Measurements from ENCODE around the gene NACC2. TPM values are rescaled to one million over a fixed set of nuclear protein-coding genes. Genes with fewer than 3 reads are reported as not detected.

The NACC2 gene
- total RNA-seq, 1 donor from 2014 or later: 34.0 TPM

DNA sequence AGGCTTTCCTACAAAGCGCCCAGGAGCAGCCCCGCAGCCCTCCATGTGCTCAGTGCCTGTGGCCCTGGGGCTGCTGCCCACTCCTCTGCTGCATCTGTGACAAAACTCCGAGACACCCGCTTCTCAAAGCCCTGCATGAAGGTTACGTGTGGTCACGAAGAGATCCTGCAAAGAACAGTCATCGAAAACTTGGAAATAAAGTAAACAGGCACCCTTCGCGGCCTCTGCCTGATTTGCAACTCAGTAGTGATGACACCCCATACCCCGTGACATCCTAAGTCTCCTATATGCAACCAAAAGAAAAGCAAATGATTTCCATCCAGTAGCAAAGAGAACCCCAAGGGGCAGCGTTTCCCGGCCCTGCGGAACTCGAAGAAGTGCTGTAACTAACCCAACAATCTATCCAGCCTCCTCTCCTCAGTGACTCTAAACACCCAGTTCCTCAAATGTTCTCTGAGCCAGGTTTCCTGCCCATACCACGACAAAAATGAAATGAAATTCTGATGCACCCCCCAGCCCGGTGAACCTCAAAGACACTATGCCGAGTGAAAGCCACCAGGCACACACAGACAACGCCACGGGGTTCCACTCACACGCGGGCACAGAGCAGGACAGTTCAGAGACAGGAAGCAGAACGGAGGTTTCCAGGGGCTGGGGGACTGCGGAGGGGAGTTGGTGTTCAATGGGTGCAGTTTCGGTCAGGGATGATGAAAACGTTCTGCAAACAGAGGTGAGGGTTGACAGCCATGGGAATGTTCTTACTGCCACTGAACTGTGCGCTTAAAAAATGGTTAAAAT is 19.0 kb downstream of the NACC2 start:
- no peak for TF ChIP-seq EZH2 (IDR thresholded peaks at IDR 0.05; ENCODE audit: insufficient read depth, low read length)
- TF ChIP-seq, protein P1, sequence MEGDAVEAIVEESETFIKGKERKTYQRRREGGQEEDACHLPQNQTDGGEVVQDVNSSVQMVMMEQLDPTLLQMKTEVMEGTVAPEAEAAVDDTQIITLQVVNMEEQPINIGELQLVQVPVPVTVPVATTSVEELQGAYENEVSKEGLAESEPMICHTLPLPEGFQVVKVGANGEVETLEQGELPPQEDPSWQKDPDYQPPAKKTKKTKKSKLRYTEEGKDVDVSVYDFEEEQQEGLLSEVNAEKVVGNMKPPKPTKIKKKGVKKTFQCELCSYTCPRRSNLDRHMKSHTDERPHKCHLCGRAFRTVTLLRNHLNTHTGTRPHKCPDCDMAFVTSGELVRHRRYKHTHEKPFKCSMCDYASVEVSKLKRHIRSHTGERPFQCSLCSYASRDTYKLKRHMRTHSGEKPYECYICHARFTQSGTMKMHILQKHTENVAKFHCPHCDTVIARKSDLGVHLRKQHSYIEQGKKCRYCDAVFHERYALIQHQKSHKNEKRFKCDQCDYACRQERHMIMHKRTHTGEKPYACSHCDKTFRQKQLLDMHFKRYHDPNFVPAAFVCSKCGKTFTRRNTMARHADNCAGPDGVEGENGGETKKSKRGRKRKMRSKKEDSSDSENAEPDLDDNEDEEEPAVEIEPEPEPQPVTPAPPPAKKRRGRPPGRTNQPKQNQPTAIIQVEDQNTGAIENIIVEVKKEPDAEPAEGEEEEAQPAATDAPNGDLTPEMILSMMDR (IDR thresholded peaks at IDR 0.05; ENCODE audit: insufficient read depth, low read depth, low read length): no peak
- peak overlapping the region; percentile 27 for H3K4me3 Mint-ChIP-seq (ENCODE audit: unreplicated experiment)
- H3K9me3 ChIP-seq (ENCODE audit: insufficient read depth, low read depth, low read length): no peaks in the 10 kb centered on the region
- FAIRE-seq (no peak), DNase-seq (ENCODE audit: low read depth) (no peak)
- H3K4me1 ChIP-seq (ENCODE audit: insufficient read depth, low read length): peaks cover 2% of the 10 kb centered on the region
- H3K4me1 Mint-ChIP-seq (ENCODE audit: low read depth, unreplicated experiment): no peaks in the 10 kb centered on the region
- H3K4me3 ChIP-seq (ENCODE audit: insufficient read depth, low read depth, low read length): no peak overlapping the region
- H2AFZ ChIP-seq (ENCODE audit: low read depth, low read length): no peak overlapping the region
- no peak overlapping the region for H3K9ac ChIP-seq (ENCODE audit: low read length)
- H3K27ac Mint-ChIP-seq (ENCODE audit: unreplicated experiment): no peak overlapping the region
- H3K36me3 ChIP-seq (ENCODE audit: insufficient read depth, low read length): no peaks in the 10 kb centered on the region
- H3K27me3 Mint-ChIP-seq (ENCODE audit: low read depth, unreplicated experiment): no peaks in the 10 kb centered on the region
- H3K79me2 ChIP-seq (ENCODE audit: insufficient read depth, low read length): peaks cover 70% of the 10 kb centered on the region
- H3K4me2 ChIP-seq (ENCODE audit: low read length): no peak overlapping the region
- peaks cover 83% of the 10 kb centered on the region for H4K20me1 ChIP-seq (ENCODE audit: insufficient read depth, low read length)
- no peaks in the 10 kb centered on the region for H3K27me3 ChIP-seq (ENCODE audit: insufficient read depth, low read length)
- peaks cover 9% of the 10 kb centered on the region for H3K36me3 Mint-ChIP-seq (ENCODE audit: low read depth, unreplicated experiment)
- H3K9me3 Mint-ChIP-seq (ENCODE audit: unreplicated experiment): no peaks in the 10 kb centered on the region
- H3K27ac ChIP-seq (ENCODE audit: low read depth, low read length): no peak overlapping the region

DNA sequence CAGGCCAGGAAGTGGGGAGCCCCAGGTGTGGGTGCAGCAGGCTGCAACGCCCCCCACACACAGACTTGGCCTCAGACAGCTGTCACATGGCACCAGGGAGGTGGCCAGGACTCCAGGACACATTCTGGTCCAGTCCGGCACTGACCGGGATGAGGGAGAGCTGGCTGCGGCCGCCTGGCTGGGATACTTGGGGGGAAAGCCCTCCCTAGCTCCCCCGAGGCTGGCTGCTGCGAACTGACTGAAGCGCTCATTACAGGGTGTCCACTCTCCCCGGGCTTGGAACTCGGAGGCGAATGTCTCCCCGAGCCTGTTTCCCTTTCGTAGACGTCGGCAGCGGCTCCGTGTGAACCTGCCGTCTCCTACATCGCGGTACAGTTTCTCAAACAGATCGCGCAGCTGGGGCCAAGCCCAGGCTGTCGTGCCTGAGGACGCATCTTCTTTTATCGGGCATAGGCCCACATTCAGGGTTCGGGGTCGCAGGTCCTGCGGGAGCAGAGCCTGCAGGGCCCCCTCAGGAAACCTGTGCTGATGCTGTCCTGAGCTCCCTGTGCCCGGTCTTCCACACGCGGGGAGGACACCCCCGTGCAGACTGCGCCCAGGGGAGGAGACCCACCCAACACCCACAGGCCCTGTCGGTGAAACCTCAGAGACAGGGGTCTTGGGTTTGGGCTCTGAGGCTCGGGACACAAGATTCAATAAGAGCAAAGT is 19.8 kb downstream of the NACC2 start:
- no peaks in the 10 kb centered on the region for H3K9me3 Mint-ChIP-seq (ENCODE audit: unreplicated experiment)
- DNase-seq (ENCODE audit: low read depth): no peak
- H3K36me3 Mint-ChIP-seq (ENCODE audit: low read depth, unreplicated experiment): peaks cover 9% of the 10 kb centered on the region
- no peak for FAIRE-seq
- H4K20me1 ChIP-seq (ENCODE audit: insufficient read depth, low read length): peaks cover 75% of the 10 kb centered on the region
- H2AFZ ChIP-seq (ENCODE audit: low read depth, low read length): no peak overlapping the region
- no peak overlapping the region for H3K9ac ChIP-seq (ENCODE audit: low read length)
- peaks cover 2% of the 10 kb centered on the region for H3K4me1 ChIP-seq (ENCODE audit: insufficient read depth, low read length)
- no peak overlapping the region for H3K27ac Mint-ChIP-seq (ENCODE audit: unreplicated experiment)
- H3K4me3 Mint-ChIP-seq (ENCODE audit: unreplicated experiment): no peak overlapping the region
- no peak for TF ChIP-seq EZH2 (IDR thresholded peaks at IDR 0.05; ENCODE audit: insufficient read depth, low read length)
- TF ChIP-seq, protein P1 (IDR thresholded peaks at IDR 0.05; ENCODE audit: insufficient read depth, low read depth, low read length): no peak
- H3K79me2 ChIP-seq (ENCODE audit: insufficient read depth, low read length): peaks cover 62% of the 10 kb centered on the region
- H3K9me3 ChIP-seq (ENCODE audit: insufficient read depth, low read depth, low read length): no peaks in the 10 kb centered on the region
- no peaks in the 10 kb centered on the region for H3K4me1 Mint-ChIP-seq (ENCODE audit: low read depth, unreplicated experiment)
- no peak overlapping the region for H3K27ac ChIP-seq (ENCODE audit: low read depth, low read length)
- H3K36me3 ChIP-seq (ENCODE audit: insufficient read depth, low read length): no peaks in the 10 kb centered on the region
- no peaks in the 10 kb centered on the region for H3K27me3 ChIP-seq (ENCODE audit: insufficient read depth, low read length)
- no peaks in the 10 kb centered on the region for H3K27me3 Mint-ChIP-seq (ENCODE audit: low read depth, unreplicated experiment)
- no peak overlapping the region for H3K4me2 ChIP-seq (ENCODE audit: low read length)
- H3K4me3 ChIP-seq (ENCODE audit: insufficient read depth, low read depth, low read length): no peak overlapping the region

Measured in astrocyte (in vitro differentiated cells and primary cell).